GM12865 (cell line): Measurements from ENCODE around the gene PDHB.

ENCODE experiments used
- DNase-seq: peaks from one replicate; pipeline ENCODE4 v3.0.0; 2010; ENCODE audit warnings: low read depth
- H3K4me3 ChIP-seq: 2 replicates; pipeline ENCODE4 v1.5.1; 2011; ENCODE audit warnings: mild to moderate bottlenecking, low read depth, low read length, control low read depth
- TF ChIP-seq, protein P1 (sequence below): IDR thresholded peaks from 2 replicates; pipeline ENCODE4 v1.5.1; 2011; ENCODE audit warnings: low read length, control low read depth, low read depth, inconsistent platforms; ENCODE audit not compliant: insufficient read depth; ENCODE audit errors: missing control alignments

PDHB gene

DNA sequence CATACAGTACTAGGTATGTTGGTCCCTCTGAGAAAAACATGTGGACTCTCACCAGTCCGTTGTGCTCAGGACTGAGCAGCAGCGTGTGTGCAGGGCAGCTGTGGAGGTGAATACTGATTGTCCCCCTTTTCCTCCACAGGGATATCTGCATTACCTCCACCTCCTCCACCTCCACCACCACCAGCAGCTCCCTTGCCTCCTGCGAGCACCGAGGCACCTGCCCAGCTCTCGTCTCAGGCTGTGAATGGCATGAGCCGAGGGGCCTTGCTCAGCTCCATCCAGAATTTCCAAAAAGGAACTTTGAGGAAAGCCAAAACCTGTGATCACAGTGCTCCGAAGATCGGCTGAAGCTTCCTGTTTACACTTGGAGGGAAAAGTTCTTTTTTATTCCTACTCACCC, 9.0 kb downstream of the PDHB start:
- DNase-seq, result no peak
- TF ChIP-seq, protein P1, sequence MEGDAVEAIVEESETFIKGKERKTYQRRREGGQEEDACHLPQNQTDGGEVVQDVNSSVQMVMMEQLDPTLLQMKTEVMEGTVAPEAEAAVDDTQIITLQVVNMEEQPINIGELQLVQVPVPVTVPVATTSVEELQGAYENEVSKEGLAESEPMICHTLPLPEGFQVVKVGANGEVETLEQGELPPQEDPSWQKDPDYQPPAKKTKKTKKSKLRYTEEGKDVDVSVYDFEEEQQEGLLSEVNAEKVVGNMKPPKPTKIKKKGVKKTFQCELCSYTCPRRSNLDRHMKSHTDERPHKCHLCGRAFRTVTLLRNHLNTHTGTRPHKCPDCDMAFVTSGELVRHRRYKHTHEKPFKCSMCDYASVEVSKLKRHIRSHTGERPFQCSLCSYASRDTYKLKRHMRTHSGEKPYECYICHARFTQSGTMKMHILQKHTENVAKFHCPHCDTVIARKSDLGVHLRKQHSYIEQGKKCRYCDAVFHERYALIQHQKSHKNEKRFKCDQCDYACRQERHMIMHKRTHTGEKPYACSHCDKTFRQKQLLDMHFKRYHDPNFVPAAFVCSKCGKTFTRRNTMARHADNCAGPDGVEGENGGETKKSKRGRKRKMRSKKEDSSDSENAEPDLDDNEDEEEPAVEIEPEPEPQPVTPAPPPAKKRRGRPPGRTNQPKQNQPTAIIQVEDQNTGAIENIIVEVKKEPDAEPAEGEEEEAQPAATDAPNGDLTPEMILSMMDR, result no peak
- H3K4me3 ChIP-seq, result no peak overlapping the region

DNA sequence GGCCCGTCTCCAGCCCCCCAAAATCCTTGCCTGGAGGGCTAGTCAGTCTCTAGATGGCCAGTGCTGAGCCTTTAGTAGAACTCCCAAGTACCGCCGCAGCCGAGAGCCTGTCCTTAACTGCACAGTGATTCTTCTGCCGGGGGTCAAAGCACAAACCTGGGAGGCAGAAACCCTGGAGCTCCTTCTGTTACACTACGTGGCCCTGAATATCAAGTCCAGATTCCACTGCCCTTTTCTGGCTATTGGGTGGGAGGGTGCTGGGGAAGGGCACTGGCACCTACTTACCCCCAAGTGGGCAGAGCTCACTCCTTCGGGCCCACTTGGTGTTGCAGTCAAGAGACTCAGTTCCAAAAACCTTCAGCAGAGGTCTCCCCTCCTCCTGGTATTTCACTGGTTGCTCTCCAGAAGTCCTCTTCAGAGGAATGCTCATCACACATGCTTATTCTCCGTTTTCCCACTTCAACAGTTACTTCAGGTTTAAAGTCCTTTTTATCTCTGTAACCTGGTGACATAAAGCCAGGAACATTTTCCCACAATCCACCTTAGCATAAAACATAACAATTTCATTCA, 10.8 kb downstream of the PDHB start:
- TF ChIP-seq, protein P1, result peak; percentile 4
- no peak overlapping the region for H3K4me3 ChIP-seq
- no peak for DNase-seq

DNA sequence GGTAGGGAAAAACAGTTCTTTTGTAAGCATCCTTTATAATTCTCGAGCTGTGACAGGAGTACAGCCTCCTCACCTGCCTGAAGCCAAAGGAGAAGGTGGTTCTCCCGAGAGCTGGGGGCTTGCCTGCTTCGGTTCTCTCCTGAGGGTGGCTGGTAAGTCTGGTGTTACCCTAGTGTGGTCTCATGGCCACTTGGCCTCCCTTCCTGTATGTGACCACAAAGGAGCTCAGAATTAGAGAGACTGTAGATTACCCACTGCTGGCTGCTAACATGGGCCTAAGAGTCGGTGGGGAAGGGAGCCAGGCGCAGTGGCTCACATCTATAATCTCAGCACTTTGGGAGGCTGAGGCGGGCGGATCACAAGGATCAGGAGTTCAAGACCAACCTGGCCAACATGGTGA, 12.6 kb downstream of the PDHB start:
- DNase-seq, result peak; percentile 54
- no peak overlapping the region; the same call in 1 of the 2 replicates for H3K4me3 ChIP-seq
- TF ChIP-seq, protein P1, result no peak

DNA sequence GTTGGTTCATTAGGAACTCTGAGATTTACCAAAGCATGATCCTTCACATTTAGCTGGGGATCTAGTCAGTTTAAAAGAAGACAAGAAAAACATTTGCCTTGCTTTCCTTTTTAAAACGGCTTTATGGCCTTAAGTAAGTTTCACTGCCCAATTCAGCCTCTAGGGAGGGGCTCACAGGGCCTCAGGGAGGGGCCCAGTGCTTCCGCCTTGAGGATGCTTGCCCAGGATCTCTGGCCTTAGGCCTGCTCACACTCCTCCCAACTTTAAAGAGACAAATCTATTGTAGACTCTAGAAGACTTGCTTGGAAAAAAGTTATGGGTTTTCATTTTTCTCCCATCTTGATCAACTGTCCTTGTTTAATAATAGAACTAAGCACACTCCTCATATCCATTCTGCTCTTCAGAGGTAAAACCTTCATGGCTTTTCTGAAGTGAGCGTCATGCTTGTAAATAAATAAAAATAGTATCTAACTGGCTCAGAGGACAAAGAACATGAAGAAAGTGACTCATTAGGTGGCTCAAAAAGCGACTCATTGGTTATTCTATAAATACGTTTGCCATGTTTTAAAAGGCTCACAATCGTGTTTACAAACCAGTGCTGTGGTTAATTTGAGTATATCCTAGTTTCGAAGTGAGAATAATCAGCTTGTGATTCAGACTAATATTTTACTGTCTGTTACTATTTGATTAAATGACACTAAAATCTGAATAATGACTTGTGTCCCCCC, 13.7 kb downstream of the PDHB start:
- TF ChIP-seq, protein P1, result peak; percentile 4
- no peak overlapping the region for H3K4me3 ChIP-seq
- DNase-seq, result peak; percentile 75

DNA sequence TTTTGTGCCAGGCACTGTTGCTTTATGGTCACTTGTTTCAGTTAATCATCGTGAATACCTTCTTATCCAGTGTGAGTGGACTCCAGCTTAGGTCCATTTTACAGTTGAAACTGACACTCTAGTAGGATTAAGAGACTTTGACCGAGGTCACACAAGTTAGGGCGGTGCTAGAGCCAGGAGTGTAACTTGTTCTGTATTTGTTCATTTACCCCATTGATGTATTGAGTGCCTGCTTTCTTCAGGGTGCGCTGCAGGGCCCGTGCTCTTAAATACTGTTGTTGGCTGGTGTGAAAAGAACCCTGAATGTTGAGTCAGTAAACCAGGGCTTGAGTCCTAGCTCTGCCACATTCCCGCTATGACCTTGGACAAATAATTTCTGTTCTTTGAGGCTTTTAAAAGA, 15.4 kb downstream of the PDHB start:
- no peak for DNase-seq

DNA sequence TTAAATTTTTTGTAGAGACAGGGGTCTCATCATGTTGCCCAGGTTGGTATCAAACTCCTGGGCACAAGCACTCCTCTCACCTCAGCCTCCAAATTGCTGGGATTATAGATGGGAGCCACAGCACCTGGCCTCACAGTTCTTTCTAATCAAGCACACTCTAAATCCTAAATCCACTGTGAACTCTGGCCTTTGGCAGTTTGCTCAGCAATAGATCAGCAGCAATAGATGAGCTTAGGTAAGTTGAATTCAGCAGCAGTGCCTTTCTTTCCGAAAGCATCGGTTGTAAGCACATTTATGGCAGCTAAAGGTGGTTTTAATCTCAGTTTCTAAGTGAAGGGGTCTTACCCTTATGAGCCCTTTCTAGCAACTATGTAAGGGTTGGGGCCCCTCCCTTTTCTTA, 16.6 kb downstream of the PDHB start:
- TF ChIP-seq, protein P1, result no peak
- no peak overlapping the region for H3K4me3 ChIP-seq
- DNase-seq, result no peak

More for the DNA sequence above, 15.4 kb downstream of the PDHB start:
- no peak overlapping the region for H3K4me3 ChIP-seq
- TF ChIP-seq, protein P1, result no peak
